H1 (cell line): ENCODE results near the gene AFAP1L2. TPM values are rescaled to one million over a fixed set of nuclear protein-coding genes. Genes with fewer than 3 reads are reported as not detected.

Source experiments
- CTCF ChIA-PET: fragments of 300-600 bp; sonication (Branson Sonifier 250); formaldehyde crosslinking; loops from one replicate; lab custom pipeline; 2021; ENCODE audit not compliant: partially characterized antibody; lab: Charles Lee
- POLR2A ChIA-PET: fragments of 300-600 bp; sonication (Branson Sonifier 250); formaldehyde crosslinking; loops from one replicate; lab custom pipeline; 2021; ENCODE audit warnings: inconsistent platforms; ENCODE audit not compliant: partially characterized antibody; lab: Charles Lee
- DNase-seq, 2 experiments: peaks; one replicate each; pipeline versions ENCODE4 v3.0.0 to v3.0.0-alpha.2; 2010 to 2022; ENCODE audit warnings: low spot score in 2 of 2, low read depth in 1 of 2, mixed read lengths in 1 of 2
- FAIRE-seq: peaks from 2 replicates; lab custom pipeline; 2011; peaks lifted over from hg19 to GRCh38; lab: Jason Lieb, UNC
- H2AFZ ChIP-seq: 2 replicates; pipeline ENCODE4 v1.8.1; 2012; ENCODE audit warnings: low read length, inconsistent platforms
- H2AK5ac ChIP-seq: 2 replicates; pipeline ENCODE4 v1.6.1; 2013; ENCODE audit warnings: low read depth, low read length
- H2BK120ac ChIP-seq: replicated peaks from 2 replicates; pipeline ENCODE3; 2013; ENCODE audit warnings: low read depth, low read length, inconsistent platforms
- H2BK12ac ChIP-seq: 2 replicates; pipeline ENCODE4 v1.6.1; 2013; ENCODE audit warnings: low read depth, low read length
- H2BK15ac ChIP-seq: 2 replicates; pipeline ENCODE4 v1.6.1; 2013; ENCODE audit warnings: low read length
- H2BK20ac ChIP-seq: 2 replicates; pipeline ENCODE4 v1.6.1; 2013; ENCODE audit warnings: low read length
- H2BK5ac ChIP-seq: 2 replicates; pipeline ENCODE4 v1.6.1; 2013; ENCODE audit warnings: low read depth, low read length
- H3K14ac ChIP-seq: 2 replicates; pipeline ENCODE4 v1.6.1; 2013; ENCODE audit warnings: inconsistent platforms; ENCODE audit not compliant: insufficient read length
- H3K18ac ChIP-seq: 2 replicates; pipeline ENCODE4 v1.6.1; 2013; ENCODE audit warnings: low read length; ENCODE audit errors: extremely low read depth
- H3K23ac ChIP-seq: 2 replicates; pipeline ENCODE4 v1.6.1; 2013; ENCODE audit warnings: inconsistent platforms; ENCODE audit not compliant: insufficient read length
- H3K23me2 ChIP-seq: 2 replicates; pipeline ENCODE4 v1.6.1; 2013; ENCODE audit warnings: low read depth, low read length
- H3K27ac ChIP-seq: 2 replicates; pipeline ENCODE4 v1.6.1; 2011; ENCODE audit warnings: low read depth, low read length, inconsistent platforms
- H3K27me3 ChIP-seq, 4 experiments: replicated peaks in 1 of 4; 1 replicate in 1 of 4; 2 replicates in 3 of 4; pipeline versions ENCODE4 v1.6.1 to v1.8.1; 2011 to 2013; ENCODE audit warnings: low read length in 3 of 4, mild to moderate bottlenecking in 3 of 4, inconsistent platforms in 2 of 4, mixed read lengths in 2 of 4, moderate library complexity in 1 of 4; ENCODE audit not compliant: control insufficient read depth in 3 of 4, insufficient read depth in 3 of 4; ENCODE audit errors: extremely low read depth in 1 of 4
- H3K36me3 ChIP-seq, 4 experiments: 2 replicates each; pipeline versions ENCODE4 v1.6.1 to v1.8.1; 2011 to 2013; ENCODE audit warnings: mild to moderate bottlenecking in 4 of 4, low read length in 3 of 4, moderate library complexity in 2 of 4, control low read depth in 1 of 4, inconsistent platforms in 1 of 4; ENCODE audit not compliant: insufficient read depth in 4 of 4, control insufficient read depth in 2 of 4
- H3K4ac ChIP-seq: replicated peaks from 2 replicates; pipeline ENCODE3; 2013; ENCODE audit warnings: low read length, low read depth, mixed read lengths, inconsistent platforms; ENCODE audit not compliant: insufficient read length
- H3K4me1 ChIP-seq, 4 experiments: replicated peaks in 1 of 4; 1 replicate in 1 of 4; 2 replicates in 3 of 4; pipeline versions ENCODE4 v1.6.1 to v1.8.1; 2011 to 2013; ENCODE audit warnings: low read length in 3 of 4, inconsistent platforms in 2 of 4, mixed read lengths in 1 of 4; ENCODE audit not compliant: insufficient read depth in 4 of 4, control insufficient read depth in 3 of 4
- H3K4me2 ChIP-seq, 2 experiments: 2 replicates each; pipeline versions ENCODE4 v1.6.1 to v1.8.1; 2011 to 2013; ENCODE audit warnings: low read depth in 2 of 2, low read length in 2 of 2, control low read depth in 1 of 2, inconsistent platforms in 1 of 2, mild to moderate bottlenecking in 1 of 2; ENCODE audit not compliant: insufficient read depth in 1 of 2
- H3K4me3 ChIP-seq, 4 experiments: fragments of 200-600, 300-600 bp in 1 of 4; sonication (generic), shearing (Covaris generic), sonication (Bioruptor Twin) in 1 of 4; 2 replicates each; pipeline versions ENCODE4 v1.5.1 to v1.8.1; 2011 to 2016; ENCODE audit warnings: low read length in 4 of 4, low read depth in 3 of 4, control low read depth in 2 of 4, inconsistent platforms in 2 of 4, mild to moderate bottlenecking in 2 of 4, mixed read lengths in 1 of 4, moderate library complexity in 1 of 4; ENCODE audit not compliant: insufficient read depth in 2 of 4; ENCODE audit errors: extremely low read depth in 1 of 4
- H3K56ac ChIP-seq: replicated peaks from 2 replicates; pipeline ENCODE3; 2013; ENCODE audit warnings: low read depth, mild to moderate bottlenecking, mixed read lengths, low read length, inconsistent platforms; ENCODE audit not compliant: insufficient read length
- H3K79me1 ChIP-seq: 2 replicates; pipeline ENCODE4 v1.6.1; 2013; ENCODE audit warnings: low read depth, low read length, control low read depth
- H3K79me2 ChIP-seq, 2 experiments: 2 replicates each; pipeline versions ENCODE4 v1.6.1 to v1.8.1; 2012 to 2013; ENCODE audit warnings: low read length in 2 of 2, mild to moderate bottlenecking in 2 of 2, inconsistent platforms in 1 of 2; ENCODE audit not compliant: insufficient read depth in 2 of 2, control insufficient read depth in 1 of 2
- H3K9ac ChIP-seq, 4 experiments: replicated peaks in 1 of 4; 1 replicate in 1 of 4; 2 replicates in 3 of 4; pipeline versions ENCODE4 v1.6.1 to v1.8.1; 2011 to 2013; ENCODE audit warnings: low read depth in 3 of 4, low read length in 3 of 4, control low read depth in 2 of 4, mild to moderate bottlenecking in 2 of 4, moderate library complexity in 2 of 4, inconsistent platforms in 1 of 4; ENCODE audit errors: extremely low read depth in 1 of 4
- H3K9me3 ChIP-seq, 2 experiments: 2 replicates each; pipeline versions ENCODE4 v1.6.1 to v1.8.1; 2012 to 2013; ENCODE audit warnings: mild to moderate bottlenecking in 2 of 2, moderate library complexity in 2 of 2, control low read depth in 1 of 2, inconsistent platforms in 1 of 2, low read depth in 1 of 2, low read length in 1 of 2, mixed read lengths in 1 of 2; ENCODE audit not compliant: insufficient read depth in 2 of 2
- H4K20me1 ChIP-seq, 2 experiments: replicated peaks in 1 of 2; 2 replicates each; pipeline versions ENCODE3 to v1.8.1; 2011 to 2013; ENCODE audit warnings: inconsistent platforms in 2 of 2, low read length in 2 of 2, mild to moderate bottlenecking in 1 of 2; ENCODE audit not compliant: insufficient read depth in 2 of 2, control insufficient read depth in 1 of 2
- H4K5ac ChIP-seq: 2 replicates; pipeline ENCODE4 v1.6.1; 2013; ENCODE audit warnings: low read length, low read depth, mixed read lengths, inconsistent platforms; ENCODE audit not compliant: insufficient read length
- H4K8ac ChIP-seq: 2 replicates; pipeline ENCODE4 v1.8.0; 2013; ENCODE audit warnings: mild to moderate bottlenecking, moderate library complexity, low read length, inconsistent platforms; ENCODE audit not compliant: insufficient read depth; ENCODE audit errors: extremely low read depth
- H4K91ac ChIP-seq: replicated peaks from 2 replicates; pipeline ENCODE3; 2013; ENCODE audit warnings: low read length, mixed read lengths, inconsistent platforms; ENCODE audit not compliant: insufficient read length
- JUND ChIP-seq: IDR thresholded peaks from 2 replicates; pipeline ENCODE4 v1.6.1; 2011; ENCODE audit warnings: mild to moderate bottlenecking, improper control_type of control experiment, low read length
- SIRT6 ChIP-seq: IDR thresholded peaks from one replicate; pipeline ENCODE4 v1.7.1; 2012; ENCODE audit warnings: low read length, inconsistent platforms
- TCF12 ChIP-seq: IDR thresholded peaks from 2 replicates; pipeline ENCODE4 v1.6.1; 2011; ENCODE audit warnings: low read depth, mild to moderate bottlenecking, low read length
- WGBS, 2 experiments: shearing (Covaris generic) in 1 of 2; methylation state at CpG; one replicate each; pipeline versions ENCODE4 v1.1.6 to v1.1.7; 2013 to 2015; ENCODE audit warnings: low lambda C conversion rate in 2 of 2, mixed read lengths in 2 of 2, inconsistent platforms in 1 of 2, low coverage in 1 of 2, missing lambda C conversion rate in 1 of 2; ENCODE audit not compliant: insufficient replicate concordance in 2 of 2, insufficient coverage in 1 of 2, insufficient read length in 1 of 2; ENCODE audit errors: extremely low coverage in 1 of 2, missing lambda C conversion rate in 1 of 2; 5-methylcytosine and 5-hydroxymethylcytosine counted together
- polyA plus RNA-seq, 7 experiments: library from polyadenylated mRNA; depleted of rRNA in 3 of 7; stranded (reverse) in 5 of 7; unstranded in 2 of 7; fragments of >200 nt in 5 of 7; fragments of 200-250 nt in 2 of 7; gene quantifications; 1 replicate in 5 of 7; 2 replicates in 1 of 7; 4 replicates in 1 of 7; pipeline versions ENCODE4 v1.2.1 to v1.2.3, GENCODE V29; 2011 to 2013; ENCODE audit warnings: missing spikeins in 2 of 7, mixed read lengths in 2 of 7
- total RNA-seq: library from RNA; stranded (reverse); fragmentation: NEBNext Ultra II Directional; extraction: Animal tissue kit (Norgen Biotek cat#: 25700); gene quantifications from 2 replicates; pipeline ENCODE4 v1.2.1, GENCODE V29; 2021

The AFAP1L2 gene
- total and polyA plus RNA-seq, 2 of the 8 experiments (the other 6 are each of a cell fraction or from before 2014, with no cell fraction given): 3.9 to 6.4 TPM

DNA sequence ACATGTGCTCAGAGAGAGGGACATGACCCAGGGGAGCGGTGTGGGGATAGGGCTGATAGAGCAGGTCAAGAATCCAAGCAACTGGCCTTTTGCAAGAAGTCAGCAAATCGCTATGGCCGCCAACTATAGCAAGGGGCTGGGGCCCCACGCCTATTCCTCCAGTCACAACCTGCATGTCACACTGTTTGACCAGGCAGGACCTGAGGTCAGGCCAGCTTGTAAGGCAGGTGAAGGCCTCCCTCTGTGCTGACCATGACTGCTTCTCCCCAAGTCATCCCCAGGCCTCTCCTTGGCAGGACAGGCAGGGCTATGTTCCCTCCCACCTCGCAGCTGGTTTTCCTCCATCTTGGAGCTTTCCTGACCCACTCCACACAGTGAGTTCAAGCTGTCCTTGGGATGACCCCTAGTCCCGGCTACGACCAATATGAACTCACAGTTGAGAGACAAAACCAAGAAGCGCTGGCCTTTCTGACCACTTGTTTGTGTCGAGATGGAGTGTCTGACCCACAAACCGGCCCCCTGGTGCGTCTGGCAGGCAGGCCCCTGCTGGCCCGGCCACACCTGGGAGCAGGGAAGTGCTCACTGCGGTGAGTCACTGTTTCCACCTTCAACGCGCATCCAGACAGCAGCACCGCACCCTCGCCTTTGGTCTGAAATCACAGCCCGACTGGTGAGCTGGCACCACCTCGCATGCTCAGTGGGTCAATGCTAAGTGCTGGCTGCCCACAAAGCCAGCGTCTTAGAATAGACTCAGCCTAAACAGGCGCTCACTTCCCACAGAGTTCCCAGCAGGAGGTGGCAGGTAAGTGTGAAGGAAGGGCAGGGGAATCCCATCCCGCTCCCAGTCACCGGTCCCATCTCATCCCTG, 83.8 kb downstream of the AFAP1L2 start:
- no peak overlapping the region for H3K23ac ChIP-seq
- no peak overlapping the region for H3K4me2 ChIP-seq
- H4K5ac ChIP-seq: no peak overlapping the region
- DNase-seq: peak in 1 of 2 experiments; percentile 54
- H2AK5ac ChIP-seq: no peak overlapping the region
- no peak overlapping the region for H3K4ac ChIP-seq
- ChIA-PET CTCF (interaction anchor here (1.2 to 2.3 kb wide), 3 partner anchors 16 to 68 kb away, joined by 3 to 11 read pairs (median 3); no protein-coding TSS in a partner anchor), POLR2A (no interaction called here)
- H3K9ac ChIP-seq: no peak overlapping the region
- peaks cover 0 to 8% (median 5%) of the 10 kb centered on the region in 4 experiments; a peak in 5 of 7 replicates for H3K4me1 ChIP-seq
- peak overlapping the region; percentile 18; the same call in 1 of the 2 replicates for H2BK12ac ChIP-seq
- no peaks in the 10 kb centered on the region for H3K9me3 ChIP-seq
- H3K36me3 ChIP-seq: no peaks in the 10 kb centered on the region
- H2BK20ac ChIP-seq: no peak overlapping the region
- H3K23me2 ChIP-seq: 0 out of 2 replicates have a peak, but pooled peaks cover 2% of the 10 kb centered on the region
- H3K27ac ChIP-seq: no peak overlapping the region
- H3K79me2 ChIP-seq: no peaks in the 10 kb centered on the region
- H2AFZ ChIP-seq: no peak overlapping the region
- TF ChIP-seq JUND (peak; percentile 56), SIRT6 (no peak), TCF12 (0 out of 2 replicates have a peak, but pooled peaks have one; percentile 6)
- TF ChIP-seq, all 59 proteins: peak for 2
- Histone ChIP-seq H3K27me3 (0 out of 7 replicates have a peak, but pooled peaks cover 0 to 2% (median 0%) of the 10 kb centered on the region in 4 experiments), H3K4me3 (no peak overlapping the region), H4K20me1 (no peaks in the 10 kb centered on the region), H4K91ac (no peak overlapping the region), H2BK120ac (no peak overlapping the region), H2BK15ac (no peak overlapping the region; the same call in 1 of the 2 replicates), H3K79me1 (no peaks in the 10 kb centered on the region), H3K56ac (no peak overlapping the region), H2BK5ac (no peak overlapping the region; the same call in 1 of the 2 replicates), H3K14ac (no peak overlapping the region), H4K8ac (peak overlapping the region; percentile 12; the same call in 1 of the 2 replicates), H3K18ac (peak overlapping the region; percentile 62; the same call in 1 of the 2 replicates)
- FAIRE-seq: no peak
- WGBS, 2 experiments: 74% methylated on average over 23 of the region's 23 CpGs; no CpG with 5 or more reads in 1 of the 2 experiments
